Duodenal mucosa (tissue), 2 donors: ENCODE data around the gene ADORA2A.

Experiments
- H3K27ac ChIP-seq: one replicate; pipeline ENCODE4 v1.7.0; 2013; ENCODE audit warnings: low read depth, low read length
- H3K27me3 ChIP-seq, 2 donors: one replicate each; pipeline ENCODE4 v1.7.0; 2013; ENCODE audit warnings: low read length in 2 of 2, control low read depth in 1 of 2; ENCODE audit not compliant: insufficient read depth in 2 of 2, control insufficient read depth in 1 of 2
- H3K36me3 ChIP-seq, 2 donors: one replicate each; pipeline ENCODE4 v1.7.0; 2013; ENCODE audit warnings: low read length in 2 of 2, control low read depth in 1 of 2; ENCODE audit not compliant: insufficient read depth in 2 of 2, control insufficient read depth in 1 of 2
- H3K4me1 ChIP-seq, 2 donors: one replicate each; pipeline ENCODE4 v1.7.0; 2013; ENCODE audit warnings: low read length in 2 of 2, control low read depth in 1 of 2; ENCODE audit not compliant: insufficient read depth in 2 of 2, control insufficient read depth in 1 of 2
- H3K4me3 ChIP-seq, 2 donors: one replicate each; pipeline ENCODE4 v1.7.0; 2013; ENCODE audit warnings: low read length in 2 of 2, low read depth in 1 of 2
- H3K9ac ChIP-seq, 2 donors: one replicate each; pipeline ENCODE4 v1.7.0; 2013; ENCODE audit warnings: low read length in 2 of 2, low read depth in 1 of 2
- H3K9me3 ChIP-seq, 2 donors: one replicate each; pipeline ENCODE4 v1.7.0; 2013; ENCODE audit warnings: low read length in 2 of 2, control low read depth in 1 of 2; ENCODE audit not compliant: control insufficient read depth in 1 of 2

Gene ADORA2A

GRCh38 chr22:24402460-24403192, 24.8 kb upstream of the ADORA2A start:
- Histone ChIP-seq H3K27me3 (no peaks in the 10 kb centered on the region), H3K27ac (peak overlapping the region; percentile 48), H3K36me3 (peaks cover 5 to 8% of the 10 kb centered on the region in 2 donors), H3K4me1 (peaks cover 26 to 27% of the 10 kb centered on the region in 2 donors), H3K9ac (no peak overlapping the region), H3K4me3 (no peak overlapping the region), H3K9me3 (no peaks in the 10 kb centered on the region)

GRCh38 chr22:24403346-24403745, 24.1 kb upstream of the ADORA2A start:
- H3K27ac ChIP-seq, result no peak overlapping the region
- no peaks in the 10 kb centered on the region for H3K9me3 ChIP-seq
- no peak overlapping the region for H3K4me3 ChIP-seq
- H3K36me3 ChIP-seq, result peaks cover 5 to 13% of the 10 kb centered on the region in 2 donors
- peaks cover 26 to 27% of the 10 kb centered on the region in 2 donors for H3K4me1 ChIP-seq
- no peaks in the 10 kb centered on the region for H3K27me3 ChIP-seq
- H3K9ac ChIP-seq, result no peak overlapping the region

DNA sequence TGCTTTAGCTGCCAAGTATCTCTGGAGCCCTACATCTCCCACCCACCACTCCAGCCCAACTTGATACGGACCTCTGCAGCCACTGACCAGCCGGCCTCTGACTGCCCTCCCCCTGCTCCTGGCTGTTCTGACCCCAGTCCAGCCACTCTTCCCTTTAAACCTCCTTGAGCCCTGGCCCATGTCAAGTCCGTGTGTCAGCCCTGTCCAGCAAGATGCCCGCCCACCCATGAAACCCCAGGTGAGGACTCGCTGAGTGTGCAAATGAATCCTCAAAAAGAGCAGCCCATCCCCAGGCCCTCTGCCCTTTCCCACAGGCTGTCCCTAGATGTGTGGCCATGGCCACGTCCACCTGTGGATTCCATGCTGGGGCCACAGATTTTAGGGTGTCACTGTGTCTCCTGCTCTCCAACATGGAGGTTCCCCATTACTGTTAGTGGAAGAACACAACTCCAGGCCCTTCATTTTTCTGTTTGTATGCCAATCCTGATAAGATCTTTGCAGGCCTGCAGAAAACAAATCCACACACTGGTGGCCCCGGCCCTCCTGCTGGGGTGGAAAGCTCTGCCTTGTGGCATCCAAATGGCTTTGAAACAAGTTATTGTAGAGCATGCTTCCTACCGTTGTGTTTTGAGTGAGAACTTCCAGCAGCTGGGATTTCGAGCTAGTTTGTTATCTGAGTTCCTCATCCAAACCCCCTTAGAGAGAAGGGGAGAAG, 22.7 kb upstream of the ADORA2A start:
- Histone ChIP-seq H3K36me3 (peaks cover 5 to 18% of the 10 kb centered on the region in 2 donors), H3K9ac (no peak overlapping the region), H3K27ac (no peak overlapping the region), H3K9me3 (no peaks in the 10 kb centered on the region), H3K4me1 (peaks cover 26 to 27% of the 10 kb centered on the region in 2 donors), H3K27me3 (no peaks in the 10 kb centered on the region), H3K4me3 (no peak overlapping the region)

DNA sequence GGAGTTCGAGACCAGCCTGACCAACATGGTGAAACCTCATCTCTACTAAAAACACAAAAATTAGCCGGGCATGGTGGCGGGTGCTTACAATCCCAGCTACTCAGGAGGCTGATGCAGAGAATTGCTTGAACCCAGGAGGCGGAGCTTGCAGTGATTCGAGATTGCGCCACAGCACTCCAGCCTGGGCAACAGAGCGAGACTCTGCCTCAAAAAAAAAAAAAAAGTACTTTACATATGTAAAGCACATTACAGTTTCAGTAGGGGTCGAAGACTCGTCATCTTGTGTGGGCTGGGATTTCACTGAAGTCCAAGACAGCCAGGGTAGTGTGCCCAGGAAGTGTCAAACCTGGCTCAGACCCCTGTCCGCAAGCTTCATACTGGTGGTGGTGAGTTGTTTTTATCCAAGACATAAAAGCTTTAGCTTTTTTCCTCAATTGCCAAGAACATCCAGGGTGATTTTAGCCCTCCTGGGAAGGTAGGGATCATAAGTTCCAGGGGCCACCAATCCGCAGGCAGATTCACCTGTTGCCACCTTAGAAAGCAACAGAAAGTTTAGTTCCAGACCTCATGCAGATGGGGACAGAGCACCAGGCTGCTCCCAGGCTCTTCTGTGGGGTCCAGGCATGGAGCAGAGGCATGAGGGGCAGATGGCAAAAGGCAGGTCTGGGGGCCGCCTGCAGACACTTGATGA, 21.6 kb upstream of the ADORA2A start:
- Histone ChIP-seq H3K9ac (no peak overlapping the region), H3K36me3 (peaks cover 5 to 18% of the 10 kb centered on the region in 2 donors), H3K27ac (no peak overlapping the region), H3K4me3 (no peak overlapping the region), H3K27me3 (no peaks in the 10 kb centered on the region), H3K9me3 (no peaks in the 10 kb centered on the region), H3K4me1 (peaks cover 23 to 26% of the 10 kb centered on the region in 2 donors)

DNA sequence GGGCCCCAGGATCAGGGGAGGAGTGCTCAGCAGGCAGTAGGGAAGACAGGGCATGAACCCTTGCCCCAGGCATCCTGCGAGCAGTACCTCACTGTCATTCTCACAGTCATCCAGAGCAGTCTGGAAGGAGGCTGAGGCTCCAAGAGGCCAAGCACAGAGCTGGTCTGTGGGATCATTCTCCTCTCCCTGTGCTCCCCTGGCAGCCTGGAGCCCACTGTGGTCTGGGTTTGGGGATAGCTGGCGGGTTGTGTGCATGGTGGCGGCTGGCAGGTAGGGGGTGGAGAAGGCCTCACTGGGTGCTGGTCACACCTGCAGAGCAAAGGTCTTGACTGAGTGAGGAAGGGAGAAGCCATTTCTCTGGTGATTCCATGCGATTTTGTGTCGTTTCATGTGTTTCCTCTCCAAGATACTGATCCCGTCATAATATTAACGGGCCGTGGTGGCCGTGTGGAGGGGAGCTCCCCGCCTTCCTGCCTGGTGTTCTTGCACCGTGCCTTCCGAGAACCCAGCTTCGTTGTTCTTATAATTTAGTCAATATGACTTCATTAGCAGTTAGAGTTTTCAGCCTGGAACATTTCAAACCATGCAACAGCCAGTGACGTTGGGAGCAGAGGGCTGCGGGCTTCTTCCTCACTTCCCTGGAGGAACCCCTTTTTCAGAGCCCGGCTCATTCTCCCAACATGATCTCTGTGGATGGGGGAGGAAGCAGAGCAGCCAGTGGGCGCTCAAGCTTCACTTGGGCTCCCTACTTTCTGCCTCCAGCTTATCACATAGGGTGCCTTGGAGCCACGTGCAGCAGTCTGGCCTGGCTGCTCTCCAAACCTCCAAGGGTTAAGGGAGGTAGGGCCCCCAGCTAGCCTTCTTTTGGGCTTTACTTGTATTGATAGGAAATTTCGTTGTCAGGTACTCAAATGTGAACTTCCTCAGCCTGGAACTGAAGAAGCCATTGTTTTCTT, 20.8 kb upstream of the ADORA2A start:
- H3K4me3 ChIP-seq, result no peak overlapping the region
- no peaks in the 10 kb centered on the region for H3K9me3 ChIP-seq
- no peak overlapping the region for H3K27ac ChIP-seq
- H3K9ac ChIP-seq, result no peak overlapping the region
- H3K4me1 ChIP-seq, result peaks cover 17 to 21% of the 10 kb centered on the region in 2 donors
- peaks cover 8 to 21% of the 10 kb centered on the region in 2 donors for H3K36me3 ChIP-seq
- no peaks in the 10 kb centered on the region for H3K27me3 ChIP-seq

GRCh38 chr22:24407278-24407665, 20.1 kb upstream of the ADORA2A start:
- Histone ChIP-seq H3K9me3 (no peaks in the 10 kb centered on the region), H3K27ac (no peak overlapping the region), H3K27me3 (no peaks in the 10 kb centered on the region), H3K4me3 (no peak overlapping the region), H3K36me3 (peaks cover 8 to 25% of the 10 kb centered on the region in 2 donors), H3K4me1 (peaks cover 12 to 18% of the 10 kb centered on the region in 2 donors), H3K9ac (no peak overlapping the region)

GRCh38 chr22:24407884-24408283, 19.5 kb upstream of the ADORA2A start:
- no peak overlapping the region for H3K27ac ChIP-seq
- H3K4me3 ChIP-seq, result no peak overlapping the region
- peaks cover 6 to 12% of the 10 kb centered on the region in 2 donors for H3K4me1 ChIP-seq

GRCh38 chr22:24408630-24409029, 18.8 kb upstream of the ADORA2A start:
- no peak overlapping the region for H3K4me3 ChIP-seq
- H3K4me1 ChIP-seq, result peaks cover 0 to 5% of the 10 kb centered on the region in 2 donors
- no peak overlapping the region for H3K9ac ChIP-seq
- H3K27ac ChIP-seq, result no peak overlapping the region
- peaks cover 8 to 37% of the 10 kb centered on the region in 2 donors for H3K36me3 ChIP-seq
- no peaks in the 10 kb centered on the region for H3K27me3 ChIP-seq
- H3K9me3 ChIP-seq, result no peaks in the 10 kb centered on the region

More at GRCh38 chr22:24407884-24408283, 19.5 kb upstream of the ADORA2A start:
- Histone ChIP-seq H3K36me3 (peaks cover 8 to 32% of the 10 kb centered on the region in 2 donors), H3K9me3 (no peaks in the 10 kb centered on the region), H3K9ac (no peak overlapping the region), H3K27me3 (no peaks in the 10 kb centered on the region)

- Histone ChIP-seq H3K27ac (no peak overlapping the region), H3K4me3 (no peak overlapping the region), H3K4me1 (peaks cover 0 to 3% of the 10 kb centered on the region in 2 donors), H3K36me3 (peaks cover 3 to 41% of the 10 kb centered on the region in 2 donors), H3K9me3 (no peaks in the 10 kb centered on the region), H3K27me3 (no peaks in the 10 kb centered on the region), H3K9ac (no peak overlapping the region)
These were observed 17.7 kb upstream of the ADORA2A start for GRCh38 chr22:24409707-24410106.
